GM19025 (cell line): ENCODE data around the gene SMPD3.
A peak's percentile ranks its signal among the peaks of the same experiment; 100 is the strongest.

Experiments
- ATAC-seq: cut with Tn5 transposase; IDR thresholded peaks from one replicate; pipeline ENCODE4 v1.9.1; 2021; ENCODE audit warnings: mild to moderate bottlenecking, low read depth, moderate library complexity; ENCODE audit not compliant: unreplicated experiment

Gene SMPD3

DNA sequence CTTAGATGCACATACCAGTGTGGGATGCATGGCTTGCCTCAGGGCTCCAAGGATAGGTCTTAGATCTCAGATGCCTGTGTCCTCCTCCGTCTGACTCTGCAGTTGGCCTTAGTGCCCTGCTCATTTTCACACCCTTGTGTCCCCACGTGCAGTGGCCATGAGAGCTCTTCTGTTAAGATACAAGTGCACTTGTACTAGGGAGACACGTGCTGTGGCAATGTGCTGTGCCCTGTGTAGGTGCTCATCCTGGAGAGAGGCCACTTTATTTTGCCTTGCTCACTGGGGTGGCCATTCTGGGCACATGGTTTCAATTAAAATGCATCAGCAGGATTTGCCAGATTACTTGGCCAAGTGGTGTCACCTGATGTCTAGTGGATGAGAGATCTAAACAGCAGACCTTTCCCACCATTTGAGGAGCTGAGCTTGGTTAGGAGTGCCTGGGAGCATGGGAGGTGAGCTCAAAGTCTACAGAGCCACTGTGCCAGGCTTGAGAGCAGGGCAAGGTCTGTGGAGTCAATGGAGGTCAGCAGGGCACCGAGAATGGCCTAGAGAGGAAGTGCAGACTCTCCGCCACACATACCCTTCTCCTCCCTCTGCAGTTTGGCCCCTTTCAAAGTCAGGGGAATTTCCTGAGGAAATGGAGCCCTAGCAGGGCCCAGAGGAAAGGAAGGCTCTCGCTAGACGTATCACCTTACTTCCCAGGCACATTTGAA lies 25.2 kb upstream of the SMPD3 start:
- ATAC-seq = no peak

- ATAC-seq = no peak
These were observed 24.3 kb upstream of the SMPD3 start for GRCh38 chr16:68472581-68472980.

- peak; percentile 92 for ATAC-seq
These were observed 22.3 kb upstream of the SMPD3 start for GRCh38 chr16:68470461-68471150.

DNA sequence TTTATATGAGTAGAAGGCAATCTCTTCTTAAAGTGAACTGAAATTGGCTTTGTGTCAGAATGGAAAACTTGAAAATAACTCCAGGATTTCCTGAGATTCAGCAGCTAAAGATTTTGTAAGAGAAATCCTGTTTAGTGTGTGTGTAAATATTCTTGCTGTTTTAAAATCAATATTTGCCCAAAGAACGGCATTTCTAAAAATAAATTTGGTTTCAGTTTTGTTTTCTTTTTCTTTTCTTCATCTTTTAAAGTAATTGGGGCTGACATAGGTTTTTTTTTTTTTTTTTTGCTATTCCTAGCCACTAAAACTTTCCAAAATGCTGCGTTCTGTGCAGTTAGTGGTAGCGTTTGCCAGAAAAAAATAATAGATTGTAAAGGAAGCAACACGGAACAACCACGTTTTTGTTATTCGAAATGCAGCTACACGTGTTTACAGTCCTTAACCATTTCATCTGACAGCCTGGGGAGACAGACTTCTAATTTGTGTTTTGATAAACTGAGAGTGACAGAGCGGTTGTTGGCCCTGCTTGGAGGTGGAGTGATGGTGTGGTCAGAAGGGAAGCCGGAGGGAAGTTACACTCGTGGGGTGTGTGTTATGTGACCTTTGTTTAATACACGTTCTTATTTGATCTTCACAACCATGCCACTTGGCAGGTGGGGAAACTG lies 21.6 kb upstream of the SMPD3 start:
- ATAC-seq = peak; percentile 14

DNA sequence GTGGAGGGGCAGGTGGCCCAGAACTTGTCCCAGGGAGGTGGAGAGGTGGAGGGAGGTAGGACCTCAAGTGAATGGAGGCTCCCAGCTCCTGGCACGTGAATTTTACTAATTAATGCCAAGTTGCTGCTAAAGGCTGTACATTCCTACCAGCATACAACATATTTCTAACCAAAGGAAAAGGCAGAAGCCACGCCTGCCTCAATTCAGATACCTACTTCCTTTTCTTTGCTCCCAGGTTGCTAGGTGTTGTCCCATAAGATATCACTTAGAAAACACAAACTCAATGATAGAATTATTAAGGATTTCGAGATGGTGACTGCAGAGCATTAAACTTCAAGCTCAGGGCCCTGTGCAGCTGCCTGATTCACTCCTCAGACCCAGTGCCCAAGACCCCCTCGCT lies 20.5 kb upstream of the SMPD3 start:
- no peak for ATAC-seq

- ATAC-seq = no peak
These were observed 17.9 kb upstream of the SMPD3 start for GRCh38 chr16:68466174-68466573.

DNA sequence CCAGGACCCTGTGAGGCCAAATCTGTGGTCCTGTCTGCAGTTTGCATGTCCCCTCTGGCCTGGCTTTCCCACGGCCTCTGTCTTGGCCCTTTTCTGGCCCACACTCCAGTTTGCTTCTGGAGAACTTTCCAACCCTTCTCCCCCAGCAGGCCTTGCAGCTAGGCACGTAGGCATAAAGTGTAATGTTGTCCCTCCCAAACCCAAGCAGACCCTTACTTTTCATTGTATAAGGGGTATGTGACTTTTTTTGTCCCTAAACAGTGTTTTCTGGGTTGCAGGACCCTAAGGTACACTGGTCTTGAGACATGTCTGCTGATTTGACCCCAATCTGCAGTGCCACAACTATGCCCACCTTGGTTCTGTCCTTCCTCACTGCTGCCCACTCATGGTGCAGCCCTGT lies 15.6 kb upstream of the SMPD3 start:
- no peak for ATAC-seq

GRCh38 chr16:68460067-68460466 lies 11.8 kb upstream of the SMPD3 start:
- ATAC-seq = no peak

DNA sequence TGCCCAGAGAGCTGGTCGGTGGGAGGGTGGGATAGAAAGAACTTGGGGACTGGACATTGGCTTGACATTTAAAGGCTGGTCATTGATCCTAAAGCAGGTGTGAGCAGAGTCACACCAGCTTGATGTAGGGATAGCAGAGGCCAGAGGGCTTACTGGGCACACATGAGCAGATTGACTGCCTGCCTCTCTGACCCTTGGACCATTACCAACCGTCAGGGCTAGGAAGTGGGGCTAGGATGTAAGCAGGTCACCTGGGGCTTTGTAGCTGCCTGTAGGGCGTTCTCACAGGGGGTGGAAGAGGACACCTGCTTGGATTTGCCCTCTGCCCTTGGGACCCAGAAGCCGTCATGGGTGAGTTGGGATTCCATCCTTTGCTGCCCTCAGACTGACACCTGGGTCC lies 11.1 kb upstream of the SMPD3 start:
- no peak for ATAC-seq

GRCh38 chr16:68458551-68458950 lies 10.2 kb upstream of the SMPD3 start:
- ATAC-seq = no peak

DNA sequence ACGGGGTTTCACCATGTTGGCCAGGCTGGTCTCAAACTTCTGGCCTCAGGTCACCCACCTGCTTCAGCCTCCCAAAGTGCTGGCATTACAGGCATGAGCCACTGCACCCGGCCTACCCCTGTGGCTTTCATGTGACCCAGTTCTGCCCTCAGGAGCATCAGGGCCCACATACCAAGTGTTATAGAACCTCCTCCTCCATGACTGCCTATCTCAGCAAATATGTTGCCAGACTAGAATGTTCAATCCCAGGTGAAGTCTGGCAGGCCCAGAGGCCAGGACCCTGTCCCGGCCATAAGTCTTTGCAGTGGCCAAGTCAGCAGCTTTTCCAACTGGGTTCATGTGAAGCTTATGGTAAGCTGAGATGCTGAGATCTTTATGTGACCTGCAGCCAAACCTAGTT lies 9.8 kb upstream of the SMPD3 start:
- no peak for ATAC-seq

DNA sequence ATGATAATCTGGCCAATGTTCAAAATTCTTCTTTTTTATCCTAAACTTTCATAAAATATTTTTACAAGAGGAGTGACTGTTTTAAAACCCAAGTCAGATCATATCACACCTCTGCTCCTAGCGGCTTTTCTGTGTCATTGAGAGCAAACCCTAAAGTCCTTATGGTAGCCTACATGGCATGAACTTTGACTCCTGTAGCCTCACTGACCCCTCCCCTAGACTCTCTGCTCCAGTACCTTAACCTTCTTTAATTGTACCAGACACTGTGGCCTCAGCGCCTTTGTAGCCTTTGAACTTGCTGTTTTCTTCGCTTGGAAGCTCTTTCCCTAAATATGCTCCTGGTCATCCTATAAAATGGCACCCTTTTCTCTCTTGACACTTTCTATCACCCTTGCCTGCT lies 7.3 kb upstream of the SMPD3 start:
- ATAC-seq = no peak

DNA sequence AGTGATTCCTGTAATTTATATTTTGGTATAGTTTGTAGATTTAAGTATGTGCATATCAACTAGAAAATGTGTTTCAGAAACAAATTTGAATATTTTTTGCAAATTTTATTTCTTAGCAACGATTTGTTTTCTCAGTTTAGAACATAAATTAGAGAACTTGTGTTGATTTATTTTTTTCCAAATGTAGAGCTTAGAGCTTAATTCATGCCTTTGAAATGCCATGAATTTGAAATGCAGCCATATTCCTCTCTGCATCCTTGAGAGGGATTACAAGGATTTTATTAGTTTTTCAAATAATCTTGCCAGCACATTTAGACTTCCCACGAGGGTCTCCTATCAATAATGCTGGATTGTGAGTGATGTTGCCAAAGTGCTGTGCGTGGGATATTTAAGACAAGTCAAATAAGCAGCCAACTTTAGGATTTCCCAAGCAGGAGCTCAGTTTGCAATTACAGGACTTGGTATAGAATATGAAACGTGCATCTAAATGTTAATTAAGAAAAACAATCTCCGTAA lies 6.7 kb upstream of the SMPD3 start:
- ATAC-seq = no peak

DNA sequence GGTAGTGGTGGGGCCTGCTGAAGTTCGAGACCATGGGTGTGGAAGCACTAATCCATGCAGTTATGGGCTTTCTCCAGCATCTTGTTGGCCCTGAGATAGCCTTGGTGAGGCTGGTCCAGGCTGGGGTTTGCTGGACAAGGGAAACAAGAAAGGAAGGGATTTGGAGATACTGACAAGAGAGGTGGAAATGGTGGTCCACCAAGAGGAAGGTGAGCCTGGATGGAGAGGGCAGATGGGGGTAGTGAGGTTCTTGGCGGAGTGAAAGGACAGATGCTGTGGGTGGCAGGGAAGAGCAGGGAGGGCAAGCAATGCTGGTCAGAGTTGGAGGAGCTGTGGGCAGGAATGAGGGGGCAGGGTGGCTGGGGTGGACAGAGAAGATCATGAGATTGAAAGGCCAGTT lies 5.5 kb upstream of the SMPD3 start:
- no peak for ATAC-seq

DNA sequence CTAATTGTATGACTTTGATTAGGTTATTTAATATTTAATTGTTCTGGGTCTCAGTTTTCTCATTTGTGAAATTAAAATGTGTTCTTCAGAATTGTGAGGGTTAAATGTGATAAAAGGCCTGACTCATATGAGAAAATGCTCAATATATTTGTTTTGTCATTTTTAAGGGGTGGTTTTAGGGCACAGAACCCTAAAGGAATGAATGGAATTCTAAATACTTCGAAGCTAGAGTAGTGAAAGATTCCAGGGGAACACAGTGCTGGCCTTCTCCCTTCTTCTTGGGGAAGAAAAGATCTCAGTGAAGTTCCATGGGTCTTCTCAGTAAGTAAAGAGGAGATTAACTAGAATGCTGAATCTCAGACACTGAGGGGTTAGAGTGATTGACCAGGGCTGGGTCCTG lies 3.9 kb upstream of the SMPD3 start:
- ATAC-seq = no peak

DNA sequence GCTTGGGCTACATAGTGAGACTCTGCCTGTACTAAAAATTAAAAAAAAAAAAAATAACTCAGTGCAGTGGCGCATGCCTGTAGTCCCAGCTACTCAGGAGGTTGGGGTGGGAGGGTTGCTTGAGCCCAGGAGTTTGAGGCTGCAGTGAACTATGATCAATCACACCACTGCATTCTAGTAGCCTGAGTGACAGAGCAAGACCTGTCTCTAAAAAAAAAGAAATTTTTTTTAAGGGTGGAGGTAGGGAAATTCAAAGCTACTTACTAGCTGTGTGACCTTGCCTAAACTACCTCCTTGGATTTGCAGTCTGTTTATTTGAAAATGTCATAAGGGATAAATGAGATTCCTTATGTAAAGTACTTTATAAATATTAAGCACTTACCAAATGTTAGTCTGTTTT lies 3.4 kb upstream of the SMPD3 start:
- no peak for ATAC-seq

DNA sequence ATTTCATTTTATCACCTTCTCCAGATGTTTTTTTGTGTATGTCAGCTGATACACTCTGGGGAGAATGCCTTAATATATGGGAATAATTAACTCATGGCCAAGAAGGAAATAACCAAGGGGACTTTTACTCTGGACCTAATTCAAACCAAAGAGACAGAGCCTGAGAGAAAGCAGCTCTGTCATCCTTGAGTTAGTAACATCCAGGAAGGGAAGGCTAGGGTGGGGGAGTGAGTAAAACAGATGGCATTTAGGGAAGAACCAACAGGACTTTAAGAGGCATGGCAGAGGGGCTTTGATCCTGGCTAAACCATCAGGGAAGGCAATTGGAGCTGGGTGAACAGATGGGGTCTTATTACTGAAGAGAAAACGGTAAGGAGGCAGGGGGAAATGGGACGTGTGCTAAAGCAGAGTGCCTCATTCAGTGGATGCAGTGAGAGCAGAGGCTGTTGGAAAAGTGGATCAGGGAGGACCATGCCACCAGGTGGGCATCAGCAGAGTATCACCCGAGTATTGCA lies 2.5 kb upstream of the SMPD3 start:
- ATAC-seq = no peak

DNA sequence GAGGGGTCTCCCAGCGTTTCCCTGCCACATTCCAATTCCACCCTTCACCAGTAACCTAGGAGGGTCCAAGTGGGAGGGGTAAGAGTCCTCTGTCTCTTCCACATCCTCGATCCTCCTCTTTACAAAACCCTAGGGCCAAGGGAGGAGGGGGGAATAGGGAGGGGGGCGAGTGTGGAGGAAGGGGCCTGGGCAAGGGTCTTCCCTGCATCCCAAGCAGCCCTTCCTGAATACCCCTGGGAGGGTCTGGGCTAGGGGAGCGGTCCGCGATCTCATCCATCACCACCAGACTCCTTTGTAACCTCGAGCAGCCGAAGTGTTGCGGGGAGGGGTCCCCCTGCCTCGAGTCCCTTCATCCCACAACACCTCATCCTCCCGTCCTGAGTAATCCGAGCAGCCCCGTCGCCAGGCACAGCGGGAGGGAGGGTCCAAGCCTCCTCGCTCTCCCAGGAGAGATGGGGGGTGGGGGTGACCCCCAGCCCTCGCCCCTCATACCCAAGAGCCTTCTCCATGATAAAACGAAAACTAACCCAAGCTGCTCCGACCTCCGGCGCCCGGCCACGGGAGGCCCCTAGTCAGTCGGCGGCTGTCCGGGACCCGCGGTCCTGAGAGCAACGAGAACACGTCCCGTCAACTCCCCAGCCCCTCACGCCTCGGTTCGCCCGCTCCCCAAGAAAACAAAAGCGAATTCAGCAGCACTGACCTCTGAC lies 502 bp downstream of the SMPD3 start:
- peak; percentile 9 for ATAC-seq

DNA sequence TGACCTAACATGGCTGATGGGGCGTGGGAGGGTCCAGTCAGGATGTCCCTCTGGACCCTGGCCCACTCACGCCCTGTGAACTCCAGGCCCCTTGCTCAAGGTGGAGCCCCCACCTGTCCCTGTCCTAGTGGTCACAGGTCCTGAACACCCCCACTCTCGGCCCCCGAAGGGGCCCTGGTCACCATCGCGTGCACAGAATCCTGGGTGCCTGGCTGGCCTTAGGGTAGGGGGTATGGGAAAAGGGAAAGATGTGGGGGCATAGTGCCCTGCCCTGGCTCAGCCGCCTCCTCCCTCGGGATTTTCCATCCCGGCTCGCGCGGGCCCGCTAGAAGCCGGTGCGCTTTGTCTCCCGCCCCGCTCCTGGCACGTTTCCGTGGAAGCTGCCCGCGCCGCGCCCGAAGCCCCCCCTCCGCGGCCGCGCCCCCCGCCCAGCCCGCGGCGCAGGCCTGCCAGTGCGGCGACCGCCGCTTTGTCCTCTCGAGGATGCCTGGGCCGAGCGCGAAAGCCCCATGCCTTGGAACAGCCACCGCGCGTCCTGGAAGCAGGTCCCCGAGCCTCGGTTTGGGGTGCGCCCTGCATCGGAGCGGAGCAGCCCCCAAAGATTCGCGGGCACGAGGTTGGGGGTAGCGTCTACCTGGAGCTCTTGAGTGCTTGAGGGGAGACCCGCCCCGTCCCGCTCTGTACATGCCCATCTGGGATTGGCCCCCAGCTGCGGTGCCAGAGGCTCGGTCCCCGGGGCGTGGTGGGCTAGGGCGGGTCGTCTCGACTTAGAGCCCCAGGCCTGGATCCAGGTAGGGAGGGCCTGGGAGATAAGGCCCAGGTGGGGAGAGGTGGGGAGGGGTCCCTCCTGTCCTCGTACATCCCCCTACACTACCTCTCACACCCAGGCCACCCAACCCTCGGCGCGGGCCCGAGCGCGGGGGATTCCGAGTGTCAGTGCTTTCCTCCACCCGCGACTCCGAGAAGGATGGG lies 1.3 kb downstream of the SMPD3 start:
- ATAC-seq = no peak

DNA sequence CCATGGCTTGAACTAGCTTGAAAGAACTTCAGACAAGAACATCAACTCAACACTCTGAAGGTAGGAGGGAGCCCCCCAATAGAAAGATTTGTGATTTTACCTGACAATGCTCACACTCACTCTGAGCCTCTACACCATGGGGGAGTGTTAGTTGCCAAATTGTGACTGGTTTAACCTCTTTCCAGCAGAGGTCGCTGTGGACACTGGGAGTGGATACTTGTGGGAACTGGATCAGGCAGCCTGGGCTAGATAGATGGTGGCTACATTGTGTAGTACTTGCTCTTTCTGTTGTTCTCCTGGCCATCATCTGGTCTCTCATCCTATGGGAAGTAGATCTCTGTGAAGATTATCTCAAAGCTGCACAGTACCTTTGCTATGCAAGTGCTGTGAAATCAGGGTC lies 2.9 kb downstream of the SMPD3 start:
- ATAC-seq = no peak
